Central memory CD8-positive, alpha-beta T cell (primary cell): ENCODE measurements around the gene NR1D1.

Experiments used
- ATAC-seq: fragments of 150-1000 bp; cut with Tn5 transposase; replicated peaks from 2 replicates; pipeline ENCODE4 v1.10.0; 2022; ENCODE audit warnings: mild to moderate bottlenecking, moderate FRiP score, moderate number of reproducible peaks; ENCODE audit not compliant: poor library complexity, severe bottlenecking; ENCODE audit errors: extremely low read depth
- DNase-seq, 2 donors: peaks; one replicate each; pipeline ENCODE4 v3.0.0; 2021; ENCODE audit warnings: low spot score in 2 of 2
- H3K27ac Mint-ChIP-seq: one replicate; pipeline ENCODE4 v1.8.0; 2022; ENCODE audit warnings: low read depth, mild to moderate bottlenecking, moderate library complexity, mixed read lengths
- H3K27me3 Mint-ChIP-seq: one replicate; pipeline ENCODE4 v1.8.0; 2022; ENCODE audit warnings: mixed read lengths
- H3K36me3 Mint-ChIP-seq: one replicate; pipeline ENCODE4 v1.8.0; 2022; ENCODE audit warnings: mild to moderate bottlenecking, moderate library complexity, mixed read lengths; ENCODE audit not compliant: insufficient read depth
- H3K4me1 Mint-ChIP-seq: one replicate; pipeline ENCODE4 v1.8.0; 2022; ENCODE audit warnings: mixed read lengths
- H3K4me3 Mint-ChIP-seq: one replicate; pipeline ENCODE4 v1.8.0; 2022; ENCODE audit warnings: mild to moderate bottlenecking, moderate library complexity, mixed read lengths
- H3K9me3 Mint-ChIP-seq: one replicate; pipeline ENCODE4 v1.8.0; 2022; ENCODE audit warnings: mixed read lengths

The NR1D1 gene

DNA sequence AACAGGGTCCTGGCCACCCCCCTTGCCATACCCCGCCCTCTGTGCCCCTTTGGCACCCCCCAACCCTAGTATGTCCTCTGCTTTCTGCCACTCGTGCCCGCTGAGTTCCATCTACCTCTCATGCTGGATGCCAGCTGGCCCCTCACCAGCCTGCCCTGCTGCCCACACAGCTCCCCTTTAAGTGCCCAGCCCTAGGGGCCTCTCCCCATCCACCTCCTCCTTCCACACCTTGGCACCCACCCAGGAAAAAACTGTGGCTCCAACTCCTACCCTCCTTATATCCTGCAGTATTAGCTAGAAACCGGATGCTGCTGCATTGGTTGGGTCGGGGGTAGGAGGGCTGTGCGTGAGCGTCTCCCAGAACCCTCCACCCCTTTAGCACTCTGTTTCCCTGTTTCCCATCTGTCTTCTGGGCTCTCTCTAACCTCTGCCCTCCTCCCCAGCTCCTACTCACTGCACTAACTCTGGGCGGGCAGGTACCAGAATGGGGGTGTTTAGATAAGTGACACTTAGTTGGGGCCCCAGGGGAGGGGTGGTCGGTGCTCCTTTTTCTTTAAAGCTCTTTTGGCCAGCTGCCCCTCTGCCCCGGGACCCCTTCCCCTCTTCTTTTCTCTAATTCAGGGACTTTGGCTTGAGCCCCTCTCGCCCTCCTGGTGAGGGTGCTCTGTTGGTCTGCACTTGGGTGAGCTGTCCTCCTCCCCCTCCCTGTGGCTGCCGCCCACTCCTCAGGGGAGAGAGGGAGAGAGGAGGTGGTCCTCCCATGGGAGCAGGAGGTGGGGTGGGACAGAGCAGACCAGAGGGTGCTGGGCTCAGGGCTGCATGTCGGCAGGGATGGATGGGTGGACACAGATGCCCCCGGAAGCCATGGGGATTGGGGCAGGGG is 9.9 kb downstream of the NR1D1 start:
- peaks cover 27% of the 10 kb centered on the region for H3K4me1 Mint-ChIP-seq
- ATAC-seq: no peak
- no peak overlapping the region for H3K27ac Mint-ChIP-seq
- no peak overlapping the region for H3K4me3 Mint-ChIP-seq
- H3K9me3 Mint-ChIP-seq: no peaks in the 10 kb centered on the region
- no peaks in the 10 kb centered on the region for H3K27me3 Mint-ChIP-seq
- DNase-seq: no peak
- H3K36me3 Mint-ChIP-seq: peaks cover 26% of the 10 kb centered on the region

DNA sequence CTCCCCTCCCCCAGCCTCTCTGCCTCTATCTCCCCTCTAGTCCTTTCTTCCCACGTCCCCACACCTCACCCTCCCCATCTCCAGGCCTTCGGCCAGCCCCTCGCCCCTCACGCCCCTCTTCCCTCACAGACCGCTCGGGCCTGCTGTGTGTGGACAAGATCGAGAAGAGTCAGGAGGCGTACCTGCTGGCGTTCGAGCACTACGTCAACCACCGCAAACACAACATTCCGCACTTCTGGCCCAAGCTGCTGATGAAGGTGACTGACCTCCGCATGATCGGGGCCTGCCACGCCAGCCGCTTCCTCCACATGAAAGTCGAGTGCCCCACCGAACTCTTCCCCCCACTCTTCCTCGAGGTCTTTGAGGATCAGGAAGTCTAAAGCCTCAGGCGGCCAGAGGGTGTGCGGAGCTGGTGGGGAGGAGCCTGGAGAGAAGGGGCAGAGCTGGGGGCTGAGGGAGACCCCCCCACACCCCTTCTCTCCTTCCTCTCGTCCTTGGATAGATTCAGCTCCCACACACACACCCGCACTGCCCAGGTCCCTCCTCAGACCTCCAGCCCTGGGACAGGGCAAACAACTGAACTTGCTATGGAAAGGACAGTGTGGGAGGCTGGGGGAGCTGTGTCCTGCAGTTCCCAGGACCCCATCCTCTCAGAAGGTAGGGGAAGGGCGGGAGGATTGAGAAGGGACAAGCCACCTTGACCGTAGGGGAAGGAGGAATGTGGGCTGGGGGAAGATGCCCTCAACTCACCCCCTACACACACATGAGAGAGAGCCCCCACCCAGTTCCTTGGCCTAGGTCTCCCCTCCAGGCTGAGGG is 11.1 kb downstream of the NR1D1 start:
- H3K9me3 Mint-ChIP-seq: no peaks in the 10 kb centered on the region
- H3K27ac Mint-ChIP-seq: peak overlapping the region; percentile 56
- peaks cover 30% of the 10 kb centered on the region for H3K36me3 Mint-ChIP-seq
- DNase-seq: no peak
- no peak for ATAC-seq
- H3K4me1 Mint-ChIP-seq: peaks cover 21% of the 10 kb centered on the region
- no peak overlapping the region for H3K4me3 Mint-ChIP-seq
- no peaks in the 10 kb centered on the region for H3K27me3 Mint-ChIP-seq

DNA sequence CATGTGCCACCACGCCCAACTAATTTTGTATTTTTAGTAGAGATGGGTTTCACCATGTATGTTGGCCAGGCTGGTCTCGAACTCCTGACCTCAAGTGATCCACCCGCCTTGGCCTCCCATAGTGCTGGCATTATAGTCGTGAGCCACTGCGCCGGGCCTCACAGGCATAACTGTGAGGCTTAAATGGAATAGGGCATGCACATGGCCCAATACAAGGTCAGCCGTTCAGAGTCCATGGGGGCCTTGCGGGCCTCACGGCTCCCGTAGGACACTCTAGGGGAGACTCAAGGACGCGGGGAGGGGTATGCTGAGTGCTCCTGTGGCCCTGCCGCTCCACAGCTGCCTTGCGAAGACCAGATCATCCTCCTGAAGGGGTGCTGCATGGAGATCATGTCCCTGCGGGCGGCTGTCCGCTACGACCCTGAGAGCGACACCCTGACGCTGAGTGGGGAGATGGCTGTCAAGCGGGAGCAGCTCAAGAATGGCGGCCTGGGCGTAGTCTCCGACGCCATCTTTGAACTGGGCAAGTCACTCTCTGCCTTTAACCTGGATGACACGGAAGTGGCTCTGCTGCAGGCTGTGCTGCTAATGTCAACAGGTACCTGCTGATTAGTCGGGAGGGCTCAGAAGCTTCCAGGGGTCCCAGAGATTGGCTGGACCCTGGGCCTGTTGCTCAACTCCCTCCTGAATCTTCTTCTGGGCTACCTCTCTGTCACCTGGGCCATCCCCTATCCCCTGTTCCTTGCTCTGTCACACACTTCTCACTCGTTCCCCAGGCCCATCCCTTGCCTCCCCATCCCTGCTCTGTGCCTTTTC is 12.3 kb downstream of the NR1D1 start:
- no peaks in the 10 kb centered on the region for H3K9me3 Mint-ChIP-seq
- no peak for ATAC-seq
- peaks cover 29% of the 10 kb centered on the region for H3K36me3 Mint-ChIP-seq
- H3K4me1 Mint-ChIP-seq: peaks cover 12% of the 10 kb centered on the region
- no peak overlapping the region for H3K27ac Mint-ChIP-seq
- H3K4me3 Mint-ChIP-seq: no peak overlapping the region
- no peaks in the 10 kb centered on the region for H3K27me3 Mint-ChIP-seq
- DNase-seq: no peak

DNA sequence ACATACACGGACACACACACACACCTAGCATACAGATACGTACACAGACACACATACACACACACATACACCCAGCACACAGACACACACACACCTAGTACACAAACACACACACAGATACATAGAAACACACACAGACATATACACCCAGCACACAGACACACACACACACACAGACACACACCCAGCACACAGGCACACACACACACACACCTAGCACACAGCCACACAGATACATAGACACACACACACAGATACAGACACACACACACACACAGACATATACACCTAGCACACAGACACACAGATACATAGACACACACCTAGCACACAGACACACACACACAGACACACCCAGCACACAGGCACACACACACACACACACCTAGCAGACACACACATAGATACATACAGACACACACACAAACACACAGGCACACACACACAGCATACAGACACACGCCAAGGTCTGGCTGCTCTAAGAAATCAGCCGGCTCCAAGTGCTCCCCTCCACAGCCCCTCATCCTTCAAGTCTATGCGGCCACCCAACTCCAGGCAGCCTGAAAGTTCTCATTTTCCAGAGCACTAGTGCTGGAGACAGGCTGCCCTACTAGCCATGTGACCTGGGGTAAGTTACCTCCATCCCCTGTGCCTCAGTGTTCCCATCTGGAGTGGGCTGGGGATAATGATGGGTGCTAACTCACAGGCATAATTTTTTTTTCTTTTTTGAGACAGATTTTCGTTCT is 13.2 kb downstream of the NR1D1 start:
- no peak for DNase-seq
- no peak for ATAC-seq
- no peak overlapping the region for H3K4me3 Mint-ChIP-seq
- H3K27me3 Mint-ChIP-seq: no peaks in the 10 kb centered on the region
- H3K36me3 Mint-ChIP-seq: peaks cover 29% of the 10 kb centered on the region
- peaks cover 12% of the 10 kb centered on the region for H3K4me1 Mint-ChIP-seq
- H3K27ac Mint-ChIP-seq: no peak overlapping the region
- no peaks in the 10 kb centered on the region for H3K9me3 Mint-ChIP-seq

- H3K27me3 Mint-ChIP-seq: no peaks in the 10 kb centered on the region
- DNase-seq (peak in 1 of 2 donors; percentile 25), ATAC-seq (no peak)
- H3K9me3 Mint-ChIP-seq: no peaks in the 10 kb centered on the region
- H3K4me1 Mint-ChIP-seq: peaks cover 12% of the 10 kb centered on the region
- H3K27ac Mint-ChIP-seq: no peak overlapping the region
- peaks cover 28% of the 10 kb centered on the region for H3K36me3 Mint-ChIP-seq
- no peak overlapping the region for H3K4me3 Mint-ChIP-seq
These were observed 14.0 kb downstream of the NR1D1 start for GRCh38 chr17:40086150-40087044.

GRCh38 chr17:40084477-40084876 is 15.9 kb downstream of the NR1D1 start:
- H3K27me3 Mint-ChIP-seq: no peaks in the 10 kb centered on the region
- H3K27ac Mint-ChIP-seq: no peak overlapping the region
- no peaks in the 10 kb centered on the region for H3K9me3 Mint-ChIP-seq
- DNase-seq (no peak), ATAC-seq (no peak)
- H3K36me3 Mint-ChIP-seq: peaks cover 32% of the 10 kb centered on the region
- H3K4me3 Mint-ChIP-seq: no peak overlapping the region
- peaks cover 12% of the 10 kb centered on the region for H3K4me1 Mint-ChIP-seq

DNA sequence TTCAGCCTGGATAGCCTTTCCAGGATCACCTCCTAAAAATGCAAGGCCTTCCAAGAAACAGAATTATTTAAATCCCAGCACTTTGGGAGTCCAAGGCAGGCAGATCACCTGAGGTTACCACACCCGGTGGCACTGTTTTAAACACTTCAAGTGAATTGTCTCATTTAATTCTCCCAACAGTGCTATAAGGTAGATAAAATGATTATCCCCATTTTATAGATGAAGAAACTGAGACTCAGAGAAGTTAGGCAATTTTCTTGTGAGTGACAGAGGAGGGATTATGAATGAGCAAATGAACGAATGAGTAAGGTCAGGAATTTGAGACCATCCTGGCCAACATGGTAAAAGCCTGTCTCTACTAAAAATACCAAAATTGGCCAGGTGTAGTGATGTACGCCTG is 20.8 kb downstream of the NR1D1 start:
- H3K9me3 Mint-ChIP-seq: no peaks in the 10 kb centered on the region
- no peaks in the 10 kb centered on the region for H3K27me3 Mint-ChIP-seq
- H3K27ac Mint-ChIP-seq: no peak overlapping the region
- H3K36me3 Mint-ChIP-seq: peaks cover 23% of the 10 kb centered on the region
- H3K4me3 Mint-ChIP-seq: no peak overlapping the region
- DNase-seq (no peak), ATAC-seq (no peak)
- peaks cover 17% of the 10 kb centered on the region for H3K4me1 Mint-ChIP-seq

DNA sequence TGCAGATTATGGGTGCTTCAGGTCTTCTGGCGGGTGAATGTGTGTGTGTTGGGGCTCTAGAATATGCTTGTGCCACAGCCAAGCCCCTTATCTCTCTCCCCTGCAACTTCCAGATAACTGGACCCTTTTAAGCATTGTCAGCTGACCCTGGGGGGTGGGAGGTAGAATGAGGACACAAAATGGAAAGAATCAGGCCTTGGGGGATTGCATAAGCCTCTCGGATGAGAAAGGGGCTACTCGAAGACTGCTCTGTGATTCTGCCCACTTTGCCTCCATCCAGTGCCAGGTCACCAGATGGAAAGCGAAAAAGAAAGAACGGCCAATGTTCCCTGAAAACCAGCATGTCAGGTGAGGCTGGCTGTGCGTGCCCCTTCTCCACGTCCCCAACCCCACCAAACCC is 23.8 kb downstream of the NR1D1 start:
- DNase-seq (no peak), ATAC-seq (no peak)
- Mint-ChIP-seq H3K36me3 (peaks cover 15% of the 10 kb centered on the region), H3K27me3 (no peaks in the 10 kb centered on the region), H3K4me3 (no peak overlapping the region), H3K4me1 (peaks cover 31% of the 10 kb centered on the region), H3K9me3 (no peaks in the 10 kb centered on the region), H3K27ac (no peak overlapping the region)

GRCh38 chr17:40075942-40076498 is 24.4 kb downstream of the NR1D1 start:
- Mint-ChIP-seq H3K27ac (peak overlapping the region; percentile 19), H3K4me3 (peak overlapping the region; percentile 38), H3K4me1 (peaks cover 35% of the 10 kb centered on the region), H3K36me3 (peaks cover 15% of the 10 kb centered on the region), H3K27me3 (no peaks in the 10 kb centered on the region), H3K9me3 (no peaks in the 10 kb centered on the region)
- DNase-seq: no peak
- no peak for ATAC-seq

DNA sequence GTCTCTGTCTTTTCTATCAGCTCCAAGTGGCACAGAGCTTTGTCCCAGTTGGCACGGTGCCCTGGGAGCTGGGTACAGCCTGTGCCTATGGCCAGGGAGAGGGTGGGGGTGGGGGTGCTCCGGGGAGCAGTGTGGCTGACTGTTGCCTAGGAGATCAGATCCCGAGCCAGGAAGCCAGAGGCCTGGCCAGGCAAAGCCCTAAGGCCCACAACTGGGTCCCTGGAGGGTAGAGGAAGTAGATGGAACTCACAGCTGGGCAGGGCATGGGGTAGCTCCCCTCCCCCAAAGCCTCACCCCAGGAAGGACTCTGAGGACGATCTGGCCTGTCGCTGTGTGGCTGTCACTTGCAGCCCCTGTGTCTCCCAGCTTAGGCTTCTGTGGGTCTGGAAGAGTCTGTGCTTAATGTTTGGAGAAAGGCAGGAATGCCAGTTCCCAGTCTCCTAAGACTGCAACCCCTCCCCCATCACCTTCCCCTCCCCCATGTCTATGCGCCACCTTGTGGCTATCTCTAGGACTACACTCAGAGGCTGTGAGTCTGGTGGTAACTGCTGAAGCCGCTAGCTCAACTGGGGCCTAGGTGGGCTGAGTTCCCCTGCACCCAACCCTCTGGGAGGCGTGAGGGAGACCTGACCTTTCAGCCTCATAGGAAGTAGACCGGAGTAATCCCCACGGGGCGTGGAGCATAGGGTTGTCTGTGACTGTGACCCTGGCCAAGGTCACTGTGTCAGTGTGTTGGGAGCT is 25.0 kb downstream of the NR1D1 start:
- Mint-ChIP-seq H3K36me3 (peaks cover 15% of the 10 kb centered on the region), H3K4me3 (peak overlapping the region; percentile 38), H3K9me3 (no peaks in the 10 kb centered on the region), H3K4me1 (peaks cover 41% of the 10 kb centered on the region), H3K27me3 (no peaks in the 10 kb centered on the region), H3K27ac (peak overlapping the region; percentile 19)
- peak; percentile 57 to 60 for DNase-seq
- peak; percentile 71 for ATAC-seq
